HepG2 (cell line): ENCODE results near the gene PPP4C. TPM values are rescaled to one million over a fixed set of nuclear protein-coding genes. Genes with fewer than 3 reads are reported as not detected.

Experiments
- GRHL1 ChIP-seq: sonication (generic); formaldehyde crosslinking; conservative IDR thresholded peaks from 2 replicates; pipeline ENCODE4 v1.8.0; 2022; ENCODE audit warnings: missing genetic modification reagents
- HOXA7 ChIP-seq: sonication (generic); formaldehyde crosslinking; IDR thresholded peaks from 2 replicates; pipeline ENCODE4 v1.8.1; 2022; ENCODE audit warnings: mild to moderate bottlenecking, missing genetic modification reagents, moderate library complexity
- NCOR1 ChIP-seq: fragments of 200-600 bp; sonication (generic); IDR thresholded peaks from 2 replicates; pipeline ENCODE4 v1.7.0; 2017; ENCODE audit warnings: antibody characterized with exemption, low read length, borderline replicate concordance
- SNAPC4 ChIP-seq: sonication (generic); formaldehyde crosslinking; IDR thresholded peaks from 2 replicates; pipeline ENCODE4 v1.4.0; 2020; ENCODE audit warnings: mild to moderate bottlenecking, missing genetic modification reagents
- SRF ChIP-seq: IDR thresholded peaks from 2 replicates; pipeline ENCODE4 v1.6.1; 2011; ENCODE audit warnings: mild to moderate bottlenecking, low read depth, low read length, moderate library complexity
- SUZ12 ChIP-seq: fragments of 150-350 bp; IDR thresholded peaks from 2 replicates; pipeline ENCODE4 v1.6.1; 2014; ENCODE audit warnings: low read depth, low read length
- TFAP4 ChIP-seq: sonication (generic); IDR thresholded peaks from 2 replicates; pipeline ENCODE4 v1.6.1; 2016; ENCODE audit warnings: low read depth, borderline replicate concordance
- TIGD3 ChIP-seq: sonication (generic); formaldehyde crosslinking; IDR thresholded peaks from 2 replicates; pipeline ENCODE4 v1.5.1; 2020; ENCODE audit warnings: mild to moderate bottlenecking, missing genetic modification reagents, borderline replicate concordance
- ZBTB34 ChIP-seq: sonication (generic); formaldehyde crosslinking; IDR thresholded peaks from 2 replicates; pipeline ENCODE4 v1.8.0; 2022; ENCODE audit warnings: mild to moderate bottlenecking, missing genetic modification reagents
- ZNF468 ChIP-seq: sonication (generic); formaldehyde crosslinking; IDR thresholded peaks from 2 replicates; pipeline ENCODE4 v1.8.0; 2022; ENCODE audit warnings: mild to moderate bottlenecking, moderate library complexity, missing genetic modification reagents
- ZNF484 ChIP-seq: sonication (generic); formaldehyde crosslinking; IDR thresholded peaks from 2 replicates; pipeline ENCODE4 v1.5.1; 2020; ENCODE audit warnings: mild to moderate bottlenecking, low read depth, missing genetic modification reagents, borderline replicate concordance
- ZNF549 ChIP-seq: sonication (generic); formaldehyde crosslinking; IDR thresholded peaks from 2 replicates; pipeline ENCODE4 v1.5.0; 2020; ENCODE audit warnings: missing genetic modification reagents
- ZNF558 ChIP-seq: sonication (generic); formaldehyde crosslinking; IDR thresholded peaks from 2 replicates; pipeline ENCODE4 v1.9.0; 2022; ENCODE audit warnings: mild to moderate bottlenecking, missing genetic modification reagents, borderline replicate concordance
- ZNF670 ChIP-seq: sonication (generic); formaldehyde crosslinking; IDR thresholded peaks from 2 replicates; pipeline ENCODE4 v1.8.0; 2022; ENCODE audit warnings: mild to moderate bottlenecking, missing genetic modification reagents, borderline replicate concordance
- ZNF75D ChIP-seq: sonication (generic); formaldehyde crosslinking; IDR thresholded peaks from 2 replicates; pipeline ENCODE4 v1.8.1; 2023; ENCODE audit warnings: missing genetic modification reagents, mild to moderate bottlenecking, borderline replicate concordance
- ZNF776 ChIP-seq: sonication (generic); formaldehyde crosslinking; IDR thresholded peaks from 2 replicates; pipeline ENCODE4 v1.4.0; 2020; ENCODE audit warnings: mild to moderate bottlenecking, missing genetic modification reagents
- ZNF839 ChIP-seq: sonication (generic); formaldehyde crosslinking; IDR thresholded peaks from 2 replicates; pipeline ENCODE4 v1.4.0; 2020; ENCODE audit warnings: missing genetic modification reagents, mild to moderate bottlenecking, borderline replicate concordance
- polyA plus RNA-seq, 8 experiments: library from polyadenylated mRNA; depleted of rRNA in 3 of 8; stranded (reverse) in 7 of 8; unstranded in 1 of 8; fragments of >200 nt; fragmentation: Illumina TruSeq in 4 of 8; extraction: Trizol in 4 of 8; gene quantifications; 2 replicates each; pipeline versions ENCODE4 v1.2.1 to v1.2.3, GENCODE V29; 2011 to 2016; ENCODE audit warnings: low read depth in 4 of 8, missing spikeins in 1 of 8, mixed read lengths in 1 of 8; ENCODE audit not compliant: insufficient read depth in 1 of 8
- total RNA-seq, 5 experiments: library from RNA; depleted of rRNA; stranded (reverse); fragments of >200 nt; fragmentation: Illumina TruSeq; extraction: Trizol; gene quantifications; 2 replicates each; pipeline ENCODE4 v1.2.3, GENCODE V29; 2016; ENCODE audit warnings: low read depth in 1 of 5

The PPP4C gene
- total and polyA plus RNA-seq, 2 of the 13 experiments (the other 11 are each of a cell fraction or from before 2014, with no cell fraction given), result 176 to 220 TPM

GRCh38 chr16:30112197-30113030, 36.6 kb downstream of the PPP4C start (continued):
- TF ChIP-seq ZNF75D (CRISPR knock-in tag) (0 out of 2 replicates have a peak, but pooled peaks have one; percentile 35), GRHL1 (no peak), ZNF558 (CRISPR knock-in tag) (no peak; the same call in 1 of the 2 replicates), ZNF776 (CRISPR knock-in tag) (peak; percentile 53; the same call in 1 of the 2 replicates), SUZ12 (no peak), ZNF549 (CRISPR knock-in tag) (no peak), SRF (no peak), ZNF468 (CRISPR knock-in tag) (0 out of 2 replicates have a peak, but pooled peaks have one; percentile 78), ZNF670 (CRISPR knock-in tag) (0 out of 2 replicates have a peak, but pooled peaks have one; percentile 21), TIGD3 (no peak), ZNF484 (CRISPR knock-in tag) (no peak), SNAPC4 (CRISPR knock-in tag) (peak; percentile 25; the same call in 1 of the 2 replicates), ZBTB34 (CRISPR knock-in tag) (0 out of 2 replicates have a peak, but pooled peaks have one; percentile 11), HOXA7 (CRISPR knock-in tag) (no peak), NCOR1 (no peak), ZNF839 (CRISPR knock-in tag) (0 out of 2 replicates have a peak, but pooled peaks have one; percentile 83), TFAP4 (0 out of 2 replicates have a peak, but pooled peaks have one; percentile 25)
